HCT116 (cell line): ENCODE results near the gene GRM4.

Experiments used
- POLR2A ChIP-seq: IDR thresholded peaks from 2 replicates; pipeline ENCODE4 v1.7.0; 2011; ENCODE audit warnings: borderline replicate concordance; ENCODE audit not compliant: insufficient read depth, insufficient read length; ENCODE audit errors: extremely low read depth
- TF ChIP-seq, protein P1 (sequence below), 3 experiments: fragments of 200-600 bp in 1 of 3; sonication (generic) in 1 of 3; IDR thresholded peaks in 2 of 3; conservative IDR thresholded peaks in 1 of 3; 2 replicates each; pipeline ENCODE4 v1.5.1; 2012 to 2017; ENCODE audit warnings: low read depth in 2 of 3, low read length in 2 of 3, antibody characterized with exemption in 1 of 3, borderline replicate concordance in 1 of 3, control low read depth in 1 of 3, mild to moderate bottlenecking in 1 of 3, mixed read lengths in 1 of 3, mixed run types in 1 of 3, moderate library complexity in 1 of 3; ENCODE audit not compliant: insufficient read depth in 1 of 3

GRCh38 chr6:34022873-34023255, 123.0 kb downstream of the GRM4 start:
- TF ChIP-seq, protein P1, sequence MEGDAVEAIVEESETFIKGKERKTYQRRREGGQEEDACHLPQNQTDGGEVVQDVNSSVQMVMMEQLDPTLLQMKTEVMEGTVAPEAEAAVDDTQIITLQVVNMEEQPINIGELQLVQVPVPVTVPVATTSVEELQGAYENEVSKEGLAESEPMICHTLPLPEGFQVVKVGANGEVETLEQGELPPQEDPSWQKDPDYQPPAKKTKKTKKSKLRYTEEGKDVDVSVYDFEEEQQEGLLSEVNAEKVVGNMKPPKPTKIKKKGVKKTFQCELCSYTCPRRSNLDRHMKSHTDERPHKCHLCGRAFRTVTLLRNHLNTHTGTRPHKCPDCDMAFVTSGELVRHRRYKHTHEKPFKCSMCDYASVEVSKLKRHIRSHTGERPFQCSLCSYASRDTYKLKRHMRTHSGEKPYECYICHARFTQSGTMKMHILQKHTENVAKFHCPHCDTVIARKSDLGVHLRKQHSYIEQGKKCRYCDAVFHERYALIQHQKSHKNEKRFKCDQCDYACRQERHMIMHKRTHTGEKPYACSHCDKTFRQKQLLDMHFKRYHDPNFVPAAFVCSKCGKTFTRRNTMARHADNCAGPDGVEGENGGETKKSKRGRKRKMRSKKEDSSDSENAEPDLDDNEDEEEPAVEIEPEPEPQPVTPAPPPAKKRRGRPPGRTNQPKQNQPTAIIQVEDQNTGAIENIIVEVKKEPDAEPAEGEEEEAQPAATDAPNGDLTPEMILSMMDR (IDR thresholded peaks at IDR 0.05 in 2 of 3, conservative IDR thresholded peaks at IDR 0.05 in 1 of 3; ENCODE audit: borderline replicate concordance in 1 of 3, insufficient read depth in 1 of 3, low read depth in 2 of 3, low read length in 2 of 3) = no peak
- TF ChIP-seq POLR2A = no peak
